MM.1S (cell line): ENCODE data around the gene MYL2.

Source experiments
- CTCF ChIP-seq: fragments of 300-600 bp; sonication (generic); IDR thresholded peaks from 2 replicates; pipeline ENCODE4 v1.5.1; 2016; ENCODE audit warnings: antibody characterized with exemption, low read length, mixed read lengths
- EZH2 ChIP-seq: fragments of 300-600 bp; sonication (generic); optimal IDR thresholded peaks from 2 replicates; pipeline ENCODE3; 2017; ENCODE audit warnings: low read depth, mild to moderate bottlenecking, antibody characterized with exemption, low read length, mixed read lengths
- EZH2phosphoT487 ChIP-seq: fragments of 300-600 bp; sonication (generic); IDR thresholded peaks from 2 replicates; pipeline ENCODE4 v1.6.1; 2018; ENCODE audit warnings: antibody characterized with exemption, low read length

GRCh38 chr12:110912263-110912662 is 8.1 kb downstream of the MYL2 start:
- TF ChIP-seq CTCF (no peak), EZH2 (no peak), EZH2phosphoT487 (no peak)
